OCI-LY1 (cell line): ENCODE results near the gene CEP112.

Source experiments
- H2AFZ ChIP-seq: fragments of 200-600 bp; sonication (generic), shearing (Covaris generic); 2 replicates; pipeline ENCODE4 v1.6.0; 2014; ENCODE audit warnings: antibody characterized with exemption, mild to moderate bottlenecking, low read length
- H3F3A ChIP-seq: fragments of 200-600 bp; sonication (generic), shearing (Covaris generic); 2 replicates; pipeline ENCODE4 v1.6.0; 2014; ENCODE audit warnings: mild to moderate bottlenecking, antibody characterized with exemption, low read length, moderate library complexity; ENCODE audit not compliant: insufficient read depth
- H3K27ac ChIP-seq: fragments of 200-600 bp; sonication (generic); 2 replicates; pipeline ENCODE4 v1.5.1; 2014; ENCODE audit warnings: low read length, mixed run types, mild to moderate bottlenecking, low read depth; ENCODE audit not compliant: poor library complexity, severe bottlenecking
- H3K27me3 ChIP-seq: fragments of 200-600 bp; sonication (generic); 2 replicates; pipeline ENCODE4 v1.6.0; 2014; ENCODE audit warnings: antibody characterized with exemption, mild to moderate bottlenecking, low read length, moderate library complexity; ENCODE audit not compliant: insufficient read depth
- H3K36me3 ChIP-seq: fragments of 200-600 bp; sonication (generic); 2 replicates; pipeline ENCODE4 v1.6.1; 2014; ENCODE audit warnings: mild to moderate bottlenecking, antibody characterized with exemption, low read length, moderate library complexity, mixed read lengths; ENCODE audit not compliant: insufficient read depth
- H3K4me1 ChIP-seq: fragments of 200-600 bp; sonication (generic); 2 replicates; pipeline ENCODE4 v1.5.1; 2014; ENCODE audit warnings: mild to moderate bottlenecking, low read length, moderate library complexity; ENCODE audit not compliant: insufficient read depth, severe bottlenecking
- H3K4me2 ChIP-seq: fragments of 200-600 bp; sonication (generic), shearing (Covaris generic); 2 replicates; pipeline ENCODE4 v1.6.1; 2014; ENCODE audit warnings: low read length
- H3K4me3 ChIP-seq: fragments of 200-600 bp; sonication (generic); 2 replicates; pipeline ENCODE4 v1.5.1; 2014; ENCODE audit warnings: low read length, low read depth, mild to moderate bottlenecking, mixed read lengths; ENCODE audit not compliant: poor library complexity, severe bottlenecking
- H3K79me2 ChIP-seq: fragments of 200-600 bp; shearing (Covaris generic); 2 replicates; pipeline ENCODE4 v1.6.1; 2016; ENCODE audit warnings: mixed run types, low read length, mixed read lengths; ENCODE audit not compliant: insufficient read depth
- H3K9ac ChIP-seq: fragments of 200-600 bp; sonication (generic), shearing (Covaris generic); 2 replicates; pipeline ENCODE4 v1.6.1; 2014; ENCODE audit warnings: mild to moderate bottlenecking, low read length, mixed read lengths
- H3K9me2 ChIP-seq: fragments of 200-600 bp; sonication (generic), shearing (Covaris generic); 2 replicates; pipeline ENCODE4 v1.6.1; 2014; ENCODE audit warnings: low read depth, mild to moderate bottlenecking, low read length, mixed read lengths
- H3K9me3 ChIP-seq: fragments of 200-600 bp; shearing (Covaris generic); 2 replicates; pipeline ENCODE4 v1.6.1; 2014; ENCODE audit warnings: low read length, mixed read lengths
- H4K20me1 ChIP-seq: fragments of 200-600 bp; sonication (generic), shearing (Covaris generic); 2 replicates; pipeline ENCODE4 v1.6.0; 2016; ENCODE audit warnings: mild to moderate bottlenecking, low read length; ENCODE audit not compliant: insufficient read depth
- CTCF ChIP-seq: fragments of 200-600 bp; sonication (generic), shearing (Covaris generic); IDR thresholded peaks from 2 replicates; pipeline ENCODE4 v1.5.1; 2017; ENCODE audit warnings: mild to moderate bottlenecking, antibody characterized with exemption, low read length, moderate library complexity, mixed read lengths
- EZH2 ChIP-seq: fragments of 200-600 bp; sonication (generic), shearing (Covaris generic); IDR thresholded peaks from 2 replicates; pipeline ENCODE4 v1.8.0; 2017; ENCODE audit warnings: borderline replicate concordance, mixed run types, mild to moderate bottlenecking, antibody characterized with exemption, low read length, moderate library complexity, mixed read lengths

The CEP112 gene

DNA sequence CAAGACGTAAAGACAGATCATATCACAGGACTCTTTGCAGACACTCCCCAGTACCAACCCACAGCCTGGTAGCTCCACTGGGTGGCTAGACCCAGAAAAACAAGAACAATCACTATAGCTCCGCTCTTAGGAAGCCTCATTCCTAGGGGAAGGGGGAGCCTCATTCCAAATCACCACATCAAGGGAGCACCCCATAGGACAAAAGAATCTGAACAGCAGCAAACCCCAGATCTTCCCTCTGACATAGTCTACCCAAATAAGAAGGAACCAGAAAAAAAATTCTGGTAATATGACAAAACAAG, 237.8 kb downstream of the CEP112 start:
- H3K4me1 ChIP-seq, result no peaks in the 10 kb centered on the region
- H2AFZ ChIP-seq, result no peak overlapping the region
- no peak overlapping the region for H3K4me3 ChIP-seq

GRCh38 chr17:65953316-65954147, 238.4 kb downstream of the CEP112 start:
- Histone ChIP-seq H3K36me3 (no peaks in the 10 kb centered on the region), H3K4me3 (no peak overlapping the region), H2AFZ (no peak overlapping the region), H3K27me3 (no peaks in the 10 kb centered on the region), H3F3A (no peaks in the 10 kb centered on the region), H3K9me3 (0 out of 2 replicates have a peak, but pooled peaks cover 3% of the 10 kb centered on the region), H3K27ac (no peak overlapping the region), H4K20me1 (no peaks in the 10 kb centered on the region), H3K9me2 (no peaks in the 10 kb centered on the region), H3K4me2 (no peak overlapping the region), H3K4me1 (no peaks in the 10 kb centered on the region), H3K79me2 (no peaks in the 10 kb centered on the region), H3K9ac (no peak overlapping the region)
- no peak for TF ChIP-seq EZH2
- TF ChIP-seq CTCF, result no peak

More for the DNA sequence above, 237.8 kb downstream of the CEP112 start:
- H4K20me1 ChIP-seq, result no peaks in the 10 kb centered on the region
- no peaks in the 10 kb centered on the region for H3K36me3 ChIP-seq
- no peak overlapping the region for H3K27ac ChIP-seq
- peaks cover 3% of the 10 kb centered on the region; the same call in 1 of the 2 replicates for H3K9me3 ChIP-seq
- no peak overlapping the region for H3K9ac ChIP-seq
- H3K27me3 ChIP-seq, result no peaks in the 10 kb centered on the region
- H3K9me2 ChIP-seq, result no peaks in the 10 kb centered on the region
- no peaks in the 10 kb centered on the region for H3F3A ChIP-seq
- no peak overlapping the region for H3K4me2 ChIP-seq
- TF ChIP-seq EZH2, result no peak
- TF ChIP-seq CTCF, result no peak
- H3K79me2 ChIP-seq, result no peaks in the 10 kb centered on the region

GRCh38 chr17:65952586-65952985, 239.3 kb downstream of the CEP112 start:
- no peaks in the 10 kb centered on the region for H3K4me1 ChIP-seq
- H3K27ac ChIP-seq, result no peak overlapping the region
- no peak overlapping the region for H3K4me3 ChIP-seq
- H3K9me2 ChIP-seq, result no peaks in the 10 kb centered on the region
- no peak for TF ChIP-seq CTCF
- no peak for TF ChIP-seq EZH2
- H3K36me3 ChIP-seq, result no peaks in the 10 kb centered on the region
- H4K20me1 ChIP-seq, result no peaks in the 10 kb centered on the region
- no peaks in the 10 kb centered on the region for H3K79me2 ChIP-seq
- no peaks in the 10 kb centered on the region for H3F3A ChIP-seq
- no peaks in the 10 kb centered on the region for H3K9me3 ChIP-seq
- no peak overlapping the region for H2AFZ ChIP-seq
- no peak overlapping the region for H3K9ac ChIP-seq
- no peak overlapping the region for H3K4me2 ChIP-seq
- no peaks in the 10 kb centered on the region for H3K27me3 ChIP-seq
